ENCODE data around the gene INSIG1. TPM values are rescaled to one million over a fixed set of nuclear protein-coding genes. Genes with fewer than 3 reads are reported as not detected.

The INSIG1 gene
- total and polyA plus RNA-seq, 2 experiments from 2014 or later: 30.7 to 40.3 TPM

DNA sequence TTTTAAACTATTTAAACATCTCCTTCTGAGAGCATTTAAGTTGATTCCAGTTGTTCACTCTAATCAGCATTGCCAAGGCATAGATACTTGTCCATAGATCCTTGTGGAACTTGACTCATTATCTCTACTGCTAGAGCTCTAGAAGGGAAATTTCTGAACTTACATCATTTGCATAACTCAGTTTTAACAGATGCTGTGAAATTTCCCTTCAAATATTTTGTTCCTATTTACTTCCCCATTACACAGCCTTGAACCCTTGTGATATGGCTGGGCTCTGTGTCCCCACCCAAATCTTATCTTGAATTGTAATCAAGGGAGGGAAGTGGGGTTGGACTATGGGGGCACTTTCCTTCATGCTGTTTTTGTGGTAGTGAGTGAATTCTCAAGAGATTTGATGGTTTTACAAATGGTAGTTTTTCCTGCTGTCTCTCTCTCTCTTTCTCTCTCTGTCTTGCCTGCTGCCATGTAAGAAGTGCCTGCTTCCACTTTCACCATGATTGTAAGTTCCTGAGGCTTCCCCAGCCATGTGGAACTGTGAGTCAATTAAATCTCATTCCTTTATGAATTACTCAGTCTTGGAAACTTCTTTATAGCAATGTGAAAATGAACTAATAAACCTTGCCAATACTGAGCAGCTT lies 25.4 kb downstream of the INSIG1 start:
- TF ChIP-seq EZH2 (IDR thresholded peaks at IDR 0.05; ENCODE audit: insufficient read depth, poor library complexity, severe bottlenecking): no peak
- no peak for TF ChIP-seq EZH2phosphoT487 (IDR thresholded peaks at IDR 0.05; ENCODE audit: insufficient read depth, low read depth)
- Histone ChIP-seq H3K9ac (no peak overlapping the region), H3K4me1 (ENCODE audit: insufficient read depth) (peaks cover 4% of the 10 kb centered on the region; the same call in 1 of the 2 replicates), H4K20me1 (ENCODE audit: insufficient read depth) (no peaks in the 10 kb centered on the region), H3K27me3 (replicated peaks; ENCODE audit: insufficient read depth) (no peaks in the 10 kb centered on the region), H3K9me3 (ENCODE audit: low read depth) (no peaks in the 10 kb centered on the region), H3K79me2 (ENCODE audit: insufficient read depth) (no peaks in the 10 kb centered on the region), H3K9me2 (ENCODE audit: insufficient read depth) (no peaks in the 10 kb centered on the region), H3K27ac (peak overlapping the region; percentile 38), H2AFZ (no peak overlapping the region), H3F3A (ENCODE audit: insufficient read depth) (peaks cover 9% of the 10 kb centered on the region), H3K36me3 (ENCODE audit: low read depth) (no peaks in the 10 kb centered on the region), H3K4me3 (no peak overlapping the region), H3K4me2 (ENCODE audit: unreplicated experiment) (no peak overlapping the region)
- in situ Hi-C loops (cut with MboI): no loop called here
- DNase-seq: peak; percentile 51

DNA sequence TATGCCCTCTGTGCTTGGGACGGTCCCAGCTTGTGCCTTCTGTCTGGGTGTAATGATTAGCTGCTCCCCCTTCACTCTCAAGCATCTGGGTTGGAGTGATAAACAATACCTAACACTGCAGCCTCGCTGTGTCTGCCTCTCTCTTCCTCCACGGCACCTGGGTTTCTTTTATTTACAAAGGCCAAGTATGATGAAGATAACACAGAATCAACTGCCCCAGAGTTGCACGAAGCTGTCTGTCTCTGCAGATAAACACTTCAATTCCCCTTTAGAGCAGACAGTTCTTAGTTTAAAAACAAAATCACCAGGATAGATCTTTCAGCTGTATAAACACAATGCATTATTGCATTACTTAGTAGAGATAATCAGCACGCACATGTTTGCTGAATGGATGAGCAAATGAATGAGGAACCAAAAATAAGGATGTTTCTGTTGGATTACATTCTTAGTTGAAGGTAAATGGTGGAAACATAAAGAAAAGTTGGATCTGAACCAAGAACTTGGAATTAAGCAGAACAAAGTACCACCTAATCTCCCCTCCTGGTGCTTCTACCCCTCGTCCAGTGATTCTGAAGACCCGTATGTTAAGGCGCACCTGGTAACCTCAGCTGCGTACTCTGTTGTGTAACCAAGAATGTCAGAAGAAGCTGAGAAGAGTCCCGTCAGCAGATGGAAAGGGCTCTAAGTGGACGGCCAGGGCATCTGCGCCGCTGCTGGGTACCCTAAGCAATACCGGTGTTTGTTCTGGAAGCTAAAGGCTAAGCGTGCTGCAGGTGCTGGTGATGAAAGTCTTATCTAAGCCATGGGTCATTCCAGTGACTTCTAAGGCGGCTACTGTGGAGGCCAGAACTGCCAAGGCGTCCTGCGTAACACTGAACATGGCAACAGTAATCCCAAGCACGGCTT lies 26.6 kb downstream of the INSIG1 start:
- Histone ChIP-seq H3K4me3 (no peak overlapping the region), H3K27me3 (replicated peaks; ENCODE audit: insufficient read depth) (no peaks in the 10 kb centered on the region), H2AFZ (no peak overlapping the region), H3K9ac (no peak overlapping the region), H3K27ac (no peak overlapping the region), H3F3A (ENCODE audit: insufficient read depth) (peaks cover 9% of the 10 kb centered on the region), H3K4me1 (ENCODE audit: insufficient read depth) (peaks cover 4% of the 10 kb centered on the region; the same call in 1 of the 2 replicates), H3K4me2 (ENCODE audit: unreplicated experiment) (no peak overlapping the region), H3K9me2 (ENCODE audit: insufficient read depth) (no peaks in the 10 kb centered on the region), H3K9me3 (ENCODE audit: low read depth) (no peaks in the 10 kb centered on the region), H3K79me2 (ENCODE audit: insufficient read depth) (no peaks in the 10 kb centered on the region), H4K20me1 (ENCODE audit: insufficient read depth) (no peaks in the 10 kb centered on the region), H3K36me3 (ENCODE audit: low read depth) (no peaks in the 10 kb centered on the region)
- in situ Hi-C loops (cut with MboI): no loop called here
- no peak for DNase-seq
- no peak for TF ChIP-seq EZH2phosphoT487 (IDR thresholded peaks at IDR 0.05; ENCODE audit: insufficient read depth, low read depth)
- no peak for TF ChIP-seq EZH2 (IDR thresholded peaks at IDR 0.05; ENCODE audit: insufficient read depth, poor library complexity, severe bottlenecking)
- 66% methylated on average over 19 of the region's 19 CpGs for WGBS, 2 experiments (ENCODE audit: low coverage in 1 of 2, low lambda C conversion rate in 2 of 2, missing lambda C conversion rate in 2 of 2)

DNA sequence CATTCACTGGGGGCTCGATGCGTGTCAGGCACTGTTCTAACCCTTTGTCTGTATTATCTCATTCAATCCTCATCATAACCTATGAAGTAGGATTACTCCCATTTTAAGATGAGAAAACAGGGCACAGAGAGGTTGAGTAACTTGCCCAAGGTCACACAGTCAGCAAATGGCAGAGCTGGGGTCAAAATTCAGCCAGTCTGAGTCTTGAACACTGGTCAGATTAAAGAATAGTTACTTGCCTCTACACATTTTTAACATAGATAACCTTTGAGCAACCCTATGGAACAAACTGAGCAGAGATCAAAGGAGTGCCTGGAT lies 27.2 kb downstream of the INSIG1 start:
- H4K20me1 ChIP-seq (ENCODE audit: insufficient read depth): no peaks in the 10 kb centered on the region
- DNase-seq: no peak
- H3K4me3 ChIP-seq: no peak overlapping the region
- peaks cover 4% of the 10 kb centered on the region; the same call in 1 of the 2 replicates for H3K4me1 ChIP-seq (ENCODE audit: insufficient read depth)
- no peak overlapping the region for H3K4me2 ChIP-seq (ENCODE audit: unreplicated experiment)
- no peak for TF ChIP-seq EZH2phosphoT487 (IDR thresholded peaks at IDR 0.05; ENCODE audit: insufficient read depth, low read depth)
- TF ChIP-seq EZH2 (IDR thresholded peaks at IDR 0.05; ENCODE audit: insufficient read depth, poor library complexity, severe bottlenecking): no peak
- in situ Hi-C loops (cut with MboI): no loop called here
- H3K27me3 ChIP-seq (replicated peaks; ENCODE audit: insufficient read depth): no peaks in the 10 kb centered on the region
- 62 to 68% methylated on average over 2 of the region's 2 CpGs for WGBS, 2 experiments (ENCODE audit: low coverage in 1 of 2, low lambda C conversion rate in 2 of 2, missing lambda C conversion rate in 2 of 2)
- no peak overlapping the region for H3K27ac ChIP-seq
- H3K9me2 ChIP-seq (ENCODE audit: insufficient read depth): no peaks in the 10 kb centered on the region
- no peaks in the 10 kb centered on the region for H3K79me2 ChIP-seq (ENCODE audit: insufficient read depth)
- H3K36me3 ChIP-seq (ENCODE audit: low read depth): no peaks in the 10 kb centered on the region
- no peak overlapping the region for H3K9ac ChIP-seq
- H3F3A ChIP-seq (ENCODE audit: insufficient read depth): peaks cover 9% of the 10 kb centered on the region
- no peaks in the 10 kb centered on the region for H3K9me3 ChIP-seq (ENCODE audit: low read depth)
- H2AFZ ChIP-seq: no peak overlapping the region

DNA sequence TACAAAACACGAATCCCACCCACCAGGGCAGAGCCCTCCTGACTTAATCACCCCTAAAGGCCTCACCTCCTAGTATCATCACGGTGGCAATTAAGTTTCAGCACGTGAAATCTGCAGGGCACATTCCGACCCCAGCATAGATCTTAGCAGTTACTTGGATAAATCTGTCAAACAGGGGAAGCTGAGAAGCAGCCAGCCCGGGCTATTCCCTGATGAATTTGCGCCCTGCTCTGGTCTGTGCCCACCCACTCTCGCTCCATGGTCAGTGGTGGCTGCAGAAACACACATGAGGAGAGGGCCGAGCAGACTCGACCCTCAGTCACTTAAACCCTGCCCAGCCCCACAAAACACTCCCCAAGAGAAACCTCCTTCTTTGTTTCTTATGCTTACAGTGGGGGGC lies 28.7 kb downstream of the INSIG1 start:
- Histone ChIP-seq H3K36me3 (ENCODE audit: low read depth) (no peaks in the 10 kb centered on the region), H3K79me2 (ENCODE audit: insufficient read depth) (no peaks in the 10 kb centered on the region), H3F3A (ENCODE audit: insufficient read depth) (peaks cover 9% of the 10 kb centered on the region), H3K27me3 (replicated peaks; ENCODE audit: insufficient read depth) (no peaks in the 10 kb centered on the region), H3K9me2 (ENCODE audit: insufficient read depth) (no peaks in the 10 kb centered on the region), H4K20me1 (ENCODE audit: insufficient read depth) (no peaks in the 10 kb centered on the region), H3K4me3 (no peak overlapping the region), H3K4me1 (ENCODE audit: insufficient read depth) (peaks cover 4% of the 10 kb centered on the region; the same call in 1 of the 2 replicates), H3K27ac (no peak overlapping the region), H3K4me2 (ENCODE audit: unreplicated experiment) (no peak overlapping the region), H3K9ac (no peak overlapping the region), H3K9me3 (ENCODE audit: low read depth) (no peaks in the 10 kb centered on the region), H2AFZ (no peak overlapping the region)
- WGBS, 2 experiments (ENCODE audit: low coverage in 1 of 2, low lambda C conversion rate in 2 of 2, missing lambda C conversion rate in 2 of 2): 32 to 36% methylated on average over 9 of the region's 9 CpGs
- in situ Hi-C loops (cut with MboI): no loop called here
- no peak for TF ChIP-seq EZH2 (IDR thresholded peaks at IDR 0.05; ENCODE audit: insufficient read depth, poor library complexity, severe bottlenecking)
- TF ChIP-seq EZH2phosphoT487 (IDR thresholded peaks at IDR 0.05; ENCODE audit: insufficient read depth, low read depth): no peak
- no peak for DNase-seq
